Activated T-cell treated with anti-CD3 and anti-CD28 coated beads, Interleukin-2, amount 50 U/mL, for 4 hours (primary cell): Measurements from ENCODE around the gene ABCA2. TPM values are rescaled to one million over a fixed set of nuclear protein-coding genes. Genes with fewer than 3 reads are reported as not detected.
A peak's percentile ranks its signal among the peaks of the same experiment; 100 is the strongest.
"Not testable (repeated sequence)": the region's sequence is repeated elsewhere in the genome, so short reads cannot be mapped to it uniquely, and the experiment has no call there.

Experiments used
- ATAC-seq, 2 donors: fragments of 200-7000 bp; cut with Tn5 transposase; one replicate each; pipeline ENCODE4 v1.10.0; 2021
- DNase-seq: peaks from one replicate; pipeline ENCODE4 v3.0.0-alpha.2; 2020
- H3K27me3 Mint-ChIP-seq: one replicate; pipeline ENCODE4 v1.8.0; 2021; ENCODE audit warnings: low read depth, mixed read lengths
- H3K36me3 Mint-ChIP-seq: one replicate; pipeline ENCODE4 v1.8.0; 2022; ENCODE audit warnings: mixed read lengths; ENCODE audit not compliant: insufficient read depth
- H3K4me1 Mint-ChIP-seq: one replicate; pipeline ENCODE4 v1.8.0; 2021; ENCODE audit warnings: low read depth, mixed read lengths
- H3K4me3 Mint-ChIP-seq: one replicate; pipeline ENCODE4 v1.8.0; 2021; ENCODE audit warnings: mild to moderate bottlenecking, moderate library complexity, mixed read lengths
- H3K9me3 Mint-ChIP-seq: one replicate; pipeline ENCODE4 v1.8.0; 2021; ENCODE audit warnings: mixed read lengths
- total RNA-seq, 3 donors: library from RNA; stranded (reverse); gene quantifications; one replicate each; pipeline ENCODE4 v1.2.1, GENCODE V29; 2021

The ABCA2 gene
- total RNA-seq, 3 donors from 2014 or later = 9.1 to 15.3 (median 14.3) TPM

- Mint-ChIP-seq H3K4me1 (peaks cover 17% of the 10 kb centered on the region), H3K27me3 (peaks cover 2% of the 10 kb centered on the region), H3K9me3 (no peaks in the 10 kb centered on the region), H3K4me3 (no peak overlapping the region), H3K36me3 (no peaks in the 10 kb centered on the region)
- ATAC-seq (no peak), DNase-seq (no peak)
These were observed 38.2 kb upstream of the ABCA2 start for GRCh38 chr9:137066096-137066861.

GRCh38 chr9:137065336-137065967 lies 37.4 kb upstream of the ABCA2 start:
- Mint-ChIP-seq H3K36me3 (no peaks in the 10 kb centered on the region), H3K27me3 (peaks cover 2% of the 10 kb centered on the region), H3K4me3 (no peak overlapping the region), H3K9me3 (no peaks in the 10 kb centered on the region), H3K4me1 (peaks cover 9% of the 10 kb centered on the region)
- no peak for DNase-seq
- ATAC-seq = no peak

- ATAC-seq = no peak
- Mint-ChIP-seq H3K4me1 (peaks cover 8% of the 10 kb centered on the region), H3K4me3 (no peak overlapping the region), H3K27me3 (peaks cover 2% of the 10 kb centered on the region), H3K9me3 (no peaks in the 10 kb centered on the region), H3K36me3 (no peaks in the 10 kb centered on the region)
- no peak for DNase-seq
These were observed 36.8 kb upstream of the ABCA2 start for GRCh38 chr9:137064880-137065164.

- DNase-seq = peak; percentile 63
These were observed 36.2 kb upstream of the ABCA2 start for GRCh38 chr9:137064027-137064879.

GRCh38 chr9:137063311-137064026 lies 35.4 kb upstream of the ABCA2 start:
- Mint-ChIP-seq H3K9me3 (no peaks in the 10 kb centered on the region), H3K4me1 (peaks cover 8% of the 10 kb centered on the region), H3K4me3 (no peak overlapping the region), H3K36me3 (no peaks in the 10 kb centered on the region), H3K27me3 (peaks cover 2% of the 10 kb centered on the region)
- ATAC-seq = no peak
- DNase-seq = no peak

More at GRCh38 chr9:137064027-137064879, 36.2 kb upstream of the ABCA2 start:
- Mint-ChIP-seq H3K27me3 (peaks cover 2% of the 10 kb centered on the region), H3K9me3 (no peaks in the 10 kb centered on the region), H3K36me3 (no peaks in the 10 kb centered on the region), H3K4me3 (no peak overlapping the region), H3K4me1 (peaks cover 8% of the 10 kb centered on the region)
- peak; percentile 49 to 53 for ATAC-seq

GRCh38 chr9:137062798-137063197 lies 34.8 kb upstream of the ABCA2 start:
- H3K27me3 Mint-ChIP-seq, H3K9me3 Mint-ChIP-seq, ATAC-seq, H3K4me1 Mint-ChIP-seq, H3K36me3 Mint-ChIP-seq, DNase-seq, H3K4me3 Mint-ChIP-seq: not testable (repeated sequence)

- H3K4me1 Mint-ChIP-seq = peaks cover 2% of the 10 kb centered on the region
- no peaks in the 10 kb centered on the region for H3K36me3 Mint-ChIP-seq
- DNase-seq = no peak
- no peak for ATAC-seq
- H3K4me3 Mint-ChIP-seq = no peak overlapping the region
- H3K9me3 Mint-ChIP-seq = no peaks in the 10 kb centered on the region
- peaks cover 2% of the 10 kb centered on the region for H3K27me3 Mint-ChIP-seq
These were observed 34.3 kb upstream of the ABCA2 start for GRCh38 chr9:137062384-137062783.

GRCh38 chr9:137058521-137059234 lies 30.6 kb upstream of the ABCA2 start:
- no peaks in the 10 kb centered on the region for H3K4me1 Mint-ChIP-seq
- no peaks in the 10 kb centered on the region for H3K36me3 Mint-ChIP-seq
- H3K27me3 Mint-ChIP-seq = no peaks in the 10 kb centered on the region
- ATAC-seq = no peak
- H3K4me3 Mint-ChIP-seq = no peak overlapping the region
- no peak for DNase-seq
- H3K9me3 Mint-ChIP-seq = no peaks in the 10 kb centered on the region

GRCh38 chr9:137057545-137057944 lies 29.5 kb upstream of the ABCA2 start:
- Mint-ChIP-seq H3K4me1 (no peaks in the 10 kb centered on the region), H3K4me3 (no peak overlapping the region), H3K36me3 (no peaks in the 10 kb centered on the region), H3K9me3 (no peaks in the 10 kb centered on the region), H3K27me3 (peaks cover 4% of the 10 kb centered on the region)
- ATAC-seq = no peak
- no peak for DNase-seq

- Mint-ChIP-seq H3K9me3 (no peaks in the 10 kb centered on the region), H3K27me3 (peaks cover 9% of the 10 kb centered on the region), H3K4me3 (no peak overlapping the region), H3K36me3 (no peaks in the 10 kb centered on the region), H3K4me1 (no peaks in the 10 kb centered on the region)
- no peak for ATAC-seq
- DNase-seq = no peak
These were observed 28.8 kb upstream of the ABCA2 start for GRCh38 chr9:137056739-137057415.

- H3K9me3 Mint-ChIP-seq = no peaks in the 10 kb centered on the region
- peaks cover 11% of the 10 kb centered on the region for H3K27me3 Mint-ChIP-seq
- no peak for DNase-seq
- H3K4me1 Mint-ChIP-seq = no peaks in the 10 kb centered on the region
- no peak overlapping the region for H3K4me3 Mint-ChIP-seq
- no peak for ATAC-seq
- H3K36me3 Mint-ChIP-seq = no peaks in the 10 kb centered on the region
These were observed 27.6 kb upstream of the ABCA2 start for GRCh38 chr9:137055385-137056364.

- DNase-seq (no peak), ATAC-seq (no peak)
- no peaks in the 10 kb centered on the region for H3K4me1 Mint-ChIP-seq
- no peak overlapping the region for H3K4me3 Mint-ChIP-seq
- no peaks in the 10 kb centered on the region for H3K36me3 Mint-ChIP-seq
- H3K27me3 Mint-ChIP-seq = peaks cover 17% of the 10 kb centered on the region
- no peaks in the 10 kb centered on the region for H3K9me3 Mint-ChIP-seq
These were observed 26.9 kb upstream of the ABCA2 start for GRCh38 chr9:137054932-137055384.
